NT2/D1 (cell line): ENCODE results near the gene FGD4.

ENCODE experiments used
- DNase-seq: peaks from one replicate; pipeline ENCODE4 v3.0.0-alpha.2; 2011; ENCODE audit warnings: low read depth, low spot score
- H3K27me3 ChIP-seq: 2 replicates; pipeline ENCODE4 v1.6.0; 2011; ENCODE audit warnings: mild to moderate bottlenecking; ENCODE audit not compliant: insufficient read length, insufficient read depth
- H3K36me3 ChIP-seq: 2 replicates; pipeline ENCODE4 v1.6.1; 2011; ENCODE audit warnings: mild to moderate bottlenecking, low read length, mixed read lengths; ENCODE audit not compliant: insufficient read depth, insufficient read length
- H3K4me1 ChIP-seq: 2 replicates; pipeline ENCODE4 v1.5.1; 2011; ENCODE audit not compliant: insufficient read depth, insufficient read length
- H3K4me3 ChIP-seq: 2 replicates; pipeline ENCODE4 v1.5.1; 2011; ENCODE audit warnings: low read depth; ENCODE audit not compliant: insufficient read length
- H3K9ac ChIP-seq: 2 replicates; pipeline ENCODE4 v1.6.0; 2011; ENCODE audit warnings: low read depth; ENCODE audit not compliant: insufficient read length
- H3K9me3 ChIP-seq: 2 replicates; pipeline ENCODE4 v1.5.1; 2011; ENCODE audit warnings: mild to moderate bottlenecking, low read length; ENCODE audit not compliant: insufficient read depth
- SUZ12 ChIP-seq: IDR thresholded peaks from 2 replicates; pipeline ENCODE4 v1.6.1; 2011; ENCODE audit not compliant: insufficient read length, insufficient read depth; ENCODE audit errors: extremely low read depth
- YY1 ChIP-seq: IDR thresholded peaks from 2 replicates; pipeline ENCODE4 v1.6.1; 2011; ENCODE audit not compliant: insufficient read length, insufficient read depth
- ZNF274 ChIP-seq: IDR thresholded peaks from 2 replicates; pipeline ENCODE4 v1.6.1; 2011; ENCODE audit warnings: mild to moderate bottlenecking, low read depth, low read length

FGD4 gene

GRCh38 chr12:32647275-32647674 lies 247.9 kb downstream of the FGD4 start:
- DNase-seq, result no peak
- Histone ChIP-seq H3K36me3 (peaks cover 6% of the 10 kb centered on the region), H3K9me3 (no peaks in the 10 kb centered on the region), H3K27me3 (no peaks in the 10 kb centered on the region), H3K4me3 (no peak overlapping the region), H3K4me1 (no peaks in the 10 kb centered on the region), H3K9ac (no peak overlapping the region)
- TF ChIP-seq SUZ12 (no peak), ZNF274 (no peak), YY1 (no peak)

- Histone ChIP-seq H3K4me1 (no peaks in the 10 kb centered on the region), H3K36me3 (peaks cover 3% of the 10 kb centered on the region), H3K4me3 (no peak overlapping the region), H3K9ac (no peak overlapping the region), H3K9me3 (no peaks in the 10 kb centered on the region), H3K27me3 (no peaks in the 10 kb centered on the region)
- no peak for DNase-seq
- TF ChIP-seq SUZ12 (no peak), YY1 (no peak), ZNF274 (no peak)
Observed at GRCh38 chr12:32650508-32650907, 251.2 kb downstream of the FGD4 start.

- Histone ChIP-seq H3K36me3 (no peaks in the 10 kb centered on the region), H3K4me1 (no peaks in the 10 kb centered on the region), H3K9ac (no peak overlapping the region), H3K4me3 (no peak overlapping the region), H3K9me3 (no peaks in the 10 kb centered on the region), H3K27me3 (no peaks in the 10 kb centered on the region)
- TF ChIP-seq YY1 (no peak), ZNF274 (no peak), SUZ12 (no peak)
- no peak for DNase-seq
Observed at GRCh38 chr12:32651151-32651955, 252.0 kb downstream of the FGD4 start.

GRCh38 chr12:32651956-32652210 lies 252.5 kb downstream of the FGD4 start:
- TF ChIP-seq ZNF274 (no peak), YY1 (no peak), SUZ12 (no peak)
- DNase-seq, result no peak
- Histone ChIP-seq H3K9me3 (no peaks in the 10 kb centered on the region), H3K9ac (no peak overlapping the region), H3K27me3 (no peaks in the 10 kb centered on the region), H3K4me3 (no peak overlapping the region), H3K36me3 (no peaks in the 10 kb centered on the region), H3K4me1 (no peaks in the 10 kb centered on the region)

- Histone ChIP-seq H3K4me3 (no peak overlapping the region), H3K27me3 (no peaks in the 10 kb centered on the region), H3K4me1 (peaks cover 2% of the 10 kb centered on the region), H3K36me3 (no peaks in the 10 kb centered on the region), H3K9me3 (no peaks in the 10 kb centered on the region), H3K9ac (no peak overlapping the region)
- no peak for DNase-seq
- TF ChIP-seq YY1 (no peak), ZNF274 (no peak), SUZ12 (no peak)
Observed at GRCh38 chr12:32659908-32660440, 260.6 kb downstream of the FGD4 start.

GRCh38 chr12:32661706-32662105 lies 262.3 kb downstream of the FGD4 start:
- TF ChIP-seq YY1 (no peak), ZNF274 (no peak), SUZ12 (no peak)
- no peak overlapping the region for H3K4me3 ChIP-seq
- H3K27me3 ChIP-seq, result no peaks in the 10 kb centered on the region
- no peaks in the 10 kb centered on the region for H3K9me3 ChIP-seq
- no peak for DNase-seq
- peaks cover 2% of the 10 kb centered on the region for H3K4me1 ChIP-seq
- H3K9ac ChIP-seq, result no peak overlapping the region
- no peaks in the 10 kb centered on the region for H3K36me3 ChIP-seq

- no peak for TF ChIP-seq ZNF274
- no peak for TF ChIP-seq SUZ12
- no peak for TF ChIP-seq YY1
- no peak for DNase-seq
- H3K9ac ChIP-seq, result no peak overlapping the region
- H3K4me1 ChIP-seq, result peaks cover 2% of the 10 kb centered on the region
- H3K4me3 ChIP-seq, result no peak overlapping the region
- H3K27me3 ChIP-seq, result no peaks in the 10 kb centered on the region
- H3K9me3 ChIP-seq, result no peaks in the 10 kb centered on the region
- H3K36me3 ChIP-seq, result no peaks in the 10 kb centered on the region
Observed at GRCh38 chr12:32662665-32663064, 263.3 kb downstream of the FGD4 start.
